NCI-H1930 (cell line): Measurements from ENCODE around the gene PCYT1B.
"Not testable (repeated sequence)": the region's sequence is repeated elsewhere in the genome, so short reads cannot be mapped to it uniquely, and the experiment has no call there.

Experiments
- DNase-seq, 2 experiments: peaks; one replicate each; lab custom pipeline; 2025; lab: John Stamatoyannopoulos, UW

PCYT1B gene

GRCh38 chrX:24646006-24646405 is 1.1 kb downstream of the PCYT1B start:
- DNase-seq: no peak

- DNase-seq: no peak
These were observed 4.0 kb downstream of the PCYT1B start for GRCh38 chrX:24643116-24643515.

- DNase-seq: no peak
These were observed 17.4 kb downstream of the PCYT1B start for GRCh38 chrX:24629701-24630100.

GRCh38 chrX:24619647-24620046 is 27.5 kb downstream of the PCYT1B start:
- DNase-seq: no peak

GRCh38 chrX:24610516-24610915 is 36.6 kb downstream of the PCYT1B start:
- no peak for DNase-seq

- DNase-seq: no peak
These were observed 39.5 kb downstream of the PCYT1B start for GRCh38 chrX:24607616-24608015.

GRCh38 chrX:24605941-24606340 is 41.2 kb downstream of the PCYT1B start:
- DNase-seq: not testable (repeated sequence)

GRCh38 chrX:24603191-24603590 is 44.0 kb downstream of the PCYT1B start:
- DNase-seq: no peak

GRCh38 chrX:24601858-24602257 is 45.3 kb downstream of the PCYT1B start:
- no peak for DNase-seq

GRCh38 chrX:24594501-24594900 is 52.6 kb downstream of the PCYT1B start:
- no peak for DNase-seq

GRCh38 chrX:24590111-24590510 is 57.0 kb downstream of the PCYT1B start:
- no peak for DNase-seq

GRCh38 chrX:24577091-24577490 is 70.1 kb downstream of the PCYT1B start:
- no peak for DNase-seq

GRCh38 chrX:24575496-24575895 is 71.7 kb downstream of the PCYT1B start:
- no peak for DNase-seq

- no peak for DNase-seq
These were observed 72.4 kb downstream of the PCYT1B start for GRCh38 chrX:24574743-24575142.

- DNase-seq: no peak
These were observed 80.0 kb downstream of the PCYT1B start for GRCh38 chrX:24567169-24567568.

GRCh38 chrX:24566240-24566639 is 80.9 kb downstream of the PCYT1B start:
- DNase-seq: no peak

GRCh38 chrX:24563291-24564010 is 83.7 kb downstream of the PCYT1B start:
- DNase-seq: no peak

- no peak for DNase-seq
These were observed 86.0 kb downstream of the PCYT1B start for GRCh38 chrX:24561121-24561520.

GRCh38 chrX:24553011-24553410 is 94.1 kb downstream of the PCYT1B start:
- no peak for DNase-seq

- no peak for DNase-seq
These were observed 97.0 kb downstream of the PCYT1B start for GRCh38 chrX:24550166-24550565.

GRCh38 chrX:24547961-24548360 is 99.2 kb downstream of the PCYT1B start:
- no peak for DNase-seq

- DNase-seq: no peak
These were observed 104.4 kb downstream of the PCYT1B start for GRCh38 chrX:24542756-24543155.

GRCh38 chrX:24536551-24536950 is 110.6 kb downstream of the PCYT1B start:
- DNase-seq: no peak

- no peak for DNase-seq
These were observed 118.5 kb downstream of the PCYT1B start for GRCh38 chrX:24528605-24529004.
